Measurements from ENCODE around the gene ARHGAP6.
"Not testable (repeated sequence)": the region's sequence is repeated elsewhere in the genome, so short reads cannot be mapped to it uniquely, and the experiment has no call there.

The ARHGAP6 gene

DNA sequence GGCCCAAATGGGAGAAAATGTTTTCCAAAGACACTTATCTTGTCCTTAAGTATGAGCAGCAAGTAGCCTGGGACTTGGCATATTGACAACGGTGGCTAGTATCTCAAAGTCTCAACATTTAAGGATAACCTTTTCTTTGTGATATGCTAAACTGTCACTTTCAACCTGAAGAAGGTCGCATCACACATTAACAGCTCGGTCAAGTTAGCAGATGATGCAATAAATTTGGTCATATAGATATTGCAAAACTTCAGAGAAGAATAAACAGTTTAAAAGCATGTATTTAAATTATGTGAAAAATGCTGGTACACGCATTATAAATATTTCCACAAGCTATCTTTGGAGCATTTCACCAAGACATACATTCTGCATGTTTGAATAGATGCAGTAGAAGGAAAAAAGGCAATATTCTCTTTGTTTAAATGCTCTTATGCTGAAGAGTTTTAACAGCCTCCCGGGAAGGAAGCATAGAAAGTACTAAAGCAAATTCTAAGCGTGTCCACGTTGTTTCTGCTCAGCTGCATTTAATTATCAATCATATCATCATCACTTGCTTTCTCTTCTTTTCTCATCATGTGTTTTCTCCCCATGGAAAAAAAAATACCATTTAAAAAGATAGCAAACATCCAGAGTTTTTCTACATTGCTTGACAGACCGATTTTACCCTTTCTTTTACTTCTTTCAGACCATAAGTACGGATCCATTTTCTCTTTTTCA, 24.2 kb downstream of the ARHGAP6 start:
- no peak overlapping the region for H3K27ac ChIP-seq
- TF ChIP-seq ZFX (IDR thresholded peaks at IDR 0.05), result no peak
- TF ChIP-seq, protein P1, sequence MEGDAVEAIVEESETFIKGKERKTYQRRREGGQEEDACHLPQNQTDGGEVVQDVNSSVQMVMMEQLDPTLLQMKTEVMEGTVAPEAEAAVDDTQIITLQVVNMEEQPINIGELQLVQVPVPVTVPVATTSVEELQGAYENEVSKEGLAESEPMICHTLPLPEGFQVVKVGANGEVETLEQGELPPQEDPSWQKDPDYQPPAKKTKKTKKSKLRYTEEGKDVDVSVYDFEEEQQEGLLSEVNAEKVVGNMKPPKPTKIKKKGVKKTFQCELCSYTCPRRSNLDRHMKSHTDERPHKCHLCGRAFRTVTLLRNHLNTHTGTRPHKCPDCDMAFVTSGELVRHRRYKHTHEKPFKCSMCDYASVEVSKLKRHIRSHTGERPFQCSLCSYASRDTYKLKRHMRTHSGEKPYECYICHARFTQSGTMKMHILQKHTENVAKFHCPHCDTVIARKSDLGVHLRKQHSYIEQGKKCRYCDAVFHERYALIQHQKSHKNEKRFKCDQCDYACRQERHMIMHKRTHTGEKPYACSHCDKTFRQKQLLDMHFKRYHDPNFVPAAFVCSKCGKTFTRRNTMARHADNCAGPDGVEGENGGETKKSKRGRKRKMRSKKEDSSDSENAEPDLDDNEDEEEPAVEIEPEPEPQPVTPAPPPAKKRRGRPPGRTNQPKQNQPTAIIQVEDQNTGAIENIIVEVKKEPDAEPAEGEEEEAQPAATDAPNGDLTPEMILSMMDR (conservative IDR thresholded peaks at IDR 0.05), result no peak

DNA sequence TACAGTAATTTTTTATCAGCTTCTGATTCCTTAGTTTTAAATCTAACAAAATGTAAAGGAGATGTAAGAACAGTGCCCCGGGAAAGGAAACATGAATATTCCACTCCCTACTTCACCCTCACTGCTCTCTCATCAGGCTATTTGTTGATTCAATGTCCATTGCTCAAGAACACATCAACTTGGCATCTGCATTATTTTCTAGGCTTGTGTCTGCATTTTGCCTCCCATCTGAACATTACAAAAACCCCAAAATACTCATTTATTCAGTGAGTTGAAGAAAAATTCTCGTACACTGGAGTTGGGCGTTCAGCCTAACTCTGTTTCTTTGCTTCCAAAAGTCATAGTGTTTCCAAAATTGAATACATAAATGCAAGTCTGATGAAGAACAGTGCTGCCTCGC, 25.6 kb downstream of the ARHGAP6 start:
- no peak for TF ChIP-seq ZFX (IDR thresholded peaks at IDR 0.05)
- TF ChIP-seq, protein P1 (conservative IDR thresholded peaks at IDR 0.05), result no peak
- H3K27ac ChIP-seq, result no peak overlapping the region

DNA sequence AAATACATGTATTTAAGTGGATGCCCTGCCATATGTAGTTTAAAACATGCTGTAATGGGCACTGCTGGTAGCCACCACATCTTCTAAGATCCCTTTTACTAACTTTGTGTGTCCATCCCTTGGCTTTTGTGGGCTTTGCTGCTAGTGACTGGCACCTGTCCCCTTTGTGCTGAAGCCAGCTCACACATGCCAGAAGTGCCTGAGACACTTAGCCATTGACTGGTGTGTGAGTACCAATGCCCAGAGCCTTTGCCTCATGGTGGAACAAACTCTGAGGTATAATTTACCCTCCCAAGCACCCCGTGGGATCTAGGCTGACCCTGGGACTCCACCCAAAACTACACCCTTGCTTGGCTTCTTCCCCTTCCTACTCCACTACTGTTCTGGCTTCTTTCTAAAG, 33.0 kb downstream of the ARHGAP6 start:
- TF ChIP-seq ZFX (IDR thresholded peaks at IDR 0.05), result no peak
- TF ChIP-seq, protein P1 (conservative IDR thresholded peaks at IDR 0.05), result no peak
- H3K27ac ChIP-seq, result no peak overlapping the region

DNA sequence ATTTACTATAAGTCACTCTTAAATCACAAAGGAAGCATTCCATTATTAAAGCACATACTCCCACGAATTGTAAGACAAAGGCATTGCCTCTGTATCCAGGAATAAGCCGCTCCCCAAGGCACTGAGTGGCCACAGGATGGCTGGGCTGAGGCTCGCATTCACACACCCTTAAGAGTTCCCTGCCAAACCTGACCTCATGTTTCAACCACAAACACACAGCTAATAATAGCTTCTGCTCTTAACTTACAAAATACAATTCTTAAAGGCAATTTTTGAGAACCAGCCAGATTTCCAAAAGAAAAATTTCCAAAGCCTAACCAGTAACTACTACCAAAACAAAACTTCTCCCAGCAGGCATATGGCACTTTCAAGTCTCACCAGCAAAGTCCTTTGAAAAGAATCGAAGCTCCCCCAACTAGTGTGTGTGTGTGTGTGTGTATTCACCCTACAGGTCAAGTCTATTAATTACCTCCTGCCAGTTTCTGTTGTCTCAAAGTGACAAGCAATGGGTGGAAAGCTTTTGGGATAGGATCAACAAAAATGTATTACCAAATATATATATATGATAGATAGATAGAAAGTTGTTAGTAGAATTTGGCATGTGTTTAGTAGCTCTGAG, 36.0 kb downstream of the ARHGAP6 start:
- no peak overlapping the region for H3K27ac ChIP-seq
- TF ChIP-seq, protein P1 (conservative IDR thresholded peaks at IDR 0.05), result no peak
- TF ChIP-seq ZFX (IDR thresholded peaks at IDR 0.05), result no peak

DNA sequence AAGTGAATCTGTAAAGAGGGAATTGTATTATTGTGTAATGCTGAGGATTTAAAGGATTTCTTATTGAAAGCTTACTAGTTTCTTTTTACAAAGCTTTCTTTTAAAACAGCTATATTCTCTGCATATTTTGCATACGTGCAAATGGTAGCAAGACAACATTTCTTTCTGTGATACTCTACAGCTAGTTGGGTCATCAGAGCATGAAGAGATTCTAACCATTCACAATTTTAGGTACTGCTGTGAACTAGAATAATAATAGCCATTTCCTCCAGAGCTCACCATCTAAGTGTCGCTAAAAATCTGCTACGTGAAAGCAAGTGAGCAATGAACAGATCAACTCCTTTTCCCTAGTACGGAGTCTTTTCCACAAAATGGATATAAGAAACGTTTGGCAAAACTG, 37.3 kb downstream of the ARHGAP6 start:
- H3K27ac ChIP-seq, result no peak overlapping the region
- TF ChIP-seq ZFX (IDR thresholded peaks at IDR 0.05), result no peak
- TF ChIP-seq, protein P1 (conservative IDR thresholded peaks at IDR 0.05), result no peak

DNA sequence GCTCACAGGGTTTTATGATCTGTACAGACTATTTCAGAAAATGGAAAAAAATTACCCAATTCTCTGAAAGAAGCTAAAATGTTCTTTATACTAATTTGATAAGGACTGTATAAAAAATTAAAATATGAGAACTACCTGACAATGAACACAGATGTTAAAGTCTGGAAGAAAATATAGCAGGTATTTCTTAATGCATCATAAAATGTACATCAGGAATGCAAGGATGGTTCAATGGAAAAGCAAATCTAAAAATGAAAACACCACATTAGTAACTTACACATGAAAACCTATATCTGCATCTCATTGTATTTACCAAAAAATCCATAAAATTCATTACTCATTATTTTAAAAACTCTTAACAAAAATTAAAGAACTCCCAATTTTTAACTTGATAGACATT, 39.4 kb downstream of the ARHGAP6 start:
- H3K27ac ChIP-seq, result no peak overlapping the region
- TF ChIP-seq, protein P1 (conservative IDR thresholded peaks at IDR 0.05), result no peak
- no peak for TF ChIP-seq ZFX (IDR thresholded peaks at IDR 0.05)

DNA sequence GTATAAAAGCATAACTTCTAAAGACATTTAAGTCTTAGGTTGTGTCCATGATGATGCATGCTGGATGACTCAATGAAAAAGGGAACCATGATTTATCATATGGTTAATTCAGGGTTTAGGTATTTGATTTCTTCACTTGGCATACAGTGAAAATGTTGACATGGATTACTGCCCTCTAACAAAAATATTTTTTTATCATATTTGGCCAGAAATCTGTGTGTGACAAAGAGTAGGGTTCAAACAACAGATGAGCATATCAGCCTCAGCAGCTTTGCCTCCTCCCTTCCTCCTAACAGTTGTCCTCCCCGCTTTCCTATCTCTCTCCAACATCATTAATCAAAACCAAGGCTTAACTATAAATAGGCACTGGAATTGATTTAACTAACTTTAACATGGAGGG, 46.3 kb downstream of the ARHGAP6 start:
- no peak for TF ChIP-seq ZFX (IDR thresholded peaks at IDR 0.05)
- TF ChIP-seq, protein P1 (conservative IDR thresholded peaks at IDR 0.05), result no peak
- no peak overlapping the region for H3K27ac ChIP-seq

DNA sequence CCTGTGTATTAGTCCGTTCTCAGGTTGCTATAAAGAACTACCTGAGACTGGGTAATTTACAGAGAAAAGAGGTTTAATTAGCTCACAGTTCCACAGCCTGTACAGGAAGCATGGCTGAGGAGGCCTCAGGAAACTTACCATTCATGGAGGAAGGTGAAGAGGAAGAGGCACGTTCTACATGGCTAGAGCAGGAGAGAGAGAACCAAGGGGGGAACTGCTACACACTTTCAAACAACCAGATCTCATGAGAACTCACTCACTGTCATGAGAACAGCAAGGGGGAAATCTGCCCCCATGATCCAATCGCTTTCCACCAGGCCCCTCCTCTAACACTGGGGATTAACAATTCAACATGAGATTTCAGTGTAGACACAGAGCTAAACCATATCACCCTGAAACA, 51.5 kb downstream of the ARHGAP6 start:
- H3K27ac ChIP-seq, result not testable (repeated sequence)

All from C4-2B (cell line).